SIG-M5 (cell line): Measurements from ENCODE around the gene AASS.

Source experiments
- DNase-seq: peaks from one replicate; lab custom pipeline; 2025; lab: John Stamatoyannopoulos, UW

The AASS gene

DNA sequence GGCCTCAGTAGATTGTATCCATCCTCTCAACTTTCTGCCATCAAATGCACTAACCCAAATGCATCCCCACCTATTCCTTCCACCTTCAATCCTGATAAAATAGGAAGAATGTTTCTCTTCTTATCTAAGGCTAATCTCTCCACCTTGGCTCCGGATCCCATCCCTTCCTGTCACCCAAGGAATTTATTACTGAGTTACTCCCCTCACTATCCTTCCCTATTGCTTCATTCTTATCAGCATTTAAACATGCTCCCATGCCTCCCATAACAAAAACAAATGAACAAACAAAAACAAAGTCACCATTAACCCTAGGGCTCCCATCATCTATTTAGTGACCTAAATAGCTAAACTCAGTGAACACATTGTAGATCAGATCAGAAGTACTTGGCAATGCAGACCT, 25.3 kb downstream of the AASS start:
- DNase-seq, result no peak

DNA sequence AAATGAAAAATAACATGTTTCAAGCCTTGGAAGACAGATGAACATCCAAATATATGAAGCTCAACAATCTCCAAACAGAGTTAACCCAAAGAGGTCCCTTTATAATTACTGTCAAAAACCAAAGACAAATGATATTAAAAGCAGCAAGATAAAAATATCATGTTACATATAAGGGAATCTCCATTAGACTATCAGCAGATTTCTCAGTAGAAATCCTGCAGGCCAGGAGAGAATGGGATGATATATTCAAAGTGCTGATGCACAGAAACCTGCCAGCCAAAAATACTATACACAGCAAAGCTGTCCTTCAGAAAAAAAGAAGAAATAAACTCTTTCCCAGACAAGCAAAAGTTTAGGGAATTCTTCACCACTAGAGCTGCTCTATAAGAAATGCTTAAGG, 41.0 kb downstream of the AASS start:
- DNase-seq, result no peak

- DNase-seq, result no peak
Measured at GRCh38 chr7:122100021-122100420, 44.0 kb downstream of the AASS start.

- DNase-seq, result no peak
Measured at GRCh38 chr7:122095642-122096041, 48.4 kb downstream of the AASS start.

DNA sequence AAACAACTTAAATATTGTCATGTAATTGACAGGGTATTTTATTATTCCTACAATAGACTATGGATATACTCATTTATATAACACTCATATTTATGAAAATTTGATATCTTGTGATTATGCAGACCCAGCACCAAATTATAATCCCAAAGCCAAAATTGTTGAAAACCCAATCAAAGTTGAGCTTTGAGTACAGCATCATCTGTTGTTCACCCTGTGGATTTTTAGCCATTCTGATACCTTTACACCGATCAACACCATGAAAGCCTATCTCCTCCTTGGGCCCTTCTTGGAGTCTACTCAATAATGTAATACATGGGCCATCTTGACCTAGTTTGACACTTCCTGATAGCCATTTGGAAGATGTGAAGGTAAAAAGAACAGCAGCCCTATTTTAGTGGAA, 49.5 kb downstream of the AASS start:
- DNase-seq, result no peak

- DNase-seq, result peak; percentile 16
Measured at GRCh38 chr7:122092964-122093797, 50.9 kb downstream of the AASS start.

DNA sequence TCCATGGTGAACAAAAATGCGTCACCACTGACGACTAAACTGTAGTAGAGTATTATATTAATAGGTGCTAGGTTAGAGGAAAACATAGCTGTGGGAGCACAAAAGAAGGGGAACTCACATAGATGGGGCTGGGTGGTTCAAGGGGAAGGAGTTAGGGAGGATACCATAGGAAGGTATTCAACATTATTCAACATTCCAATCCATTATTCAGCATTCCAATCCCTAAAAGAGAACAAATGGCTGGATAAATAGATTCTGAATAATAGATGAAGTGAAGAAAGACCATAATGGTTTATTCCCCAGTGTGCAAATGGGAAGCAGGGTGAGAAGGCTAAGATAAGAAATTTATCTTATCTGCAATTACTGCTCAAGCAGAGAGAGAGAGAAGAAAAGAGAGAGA, 61.4 kb downstream of the AASS start:
- no peak for DNase-seq

DNA sequence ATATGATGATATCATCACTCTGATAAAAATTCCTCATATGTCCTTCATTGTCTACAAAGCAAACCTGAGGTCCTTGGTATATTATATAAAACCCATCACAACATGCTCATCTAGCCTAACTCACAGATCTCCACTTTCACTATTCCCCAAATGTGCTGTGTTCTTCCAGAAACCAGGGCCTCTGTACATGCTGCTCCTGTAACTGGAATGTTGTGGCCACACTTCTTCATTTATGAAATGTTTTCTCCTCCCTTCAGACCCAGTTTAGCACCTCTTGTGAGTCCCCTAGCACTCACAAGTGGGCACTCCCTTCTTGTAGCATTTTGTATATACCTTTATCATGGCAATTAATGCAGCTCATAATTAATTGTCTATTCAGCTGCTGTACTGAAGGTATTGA, 61.9 kb downstream of the AASS start:
- no peak for DNase-seq

DNA sequence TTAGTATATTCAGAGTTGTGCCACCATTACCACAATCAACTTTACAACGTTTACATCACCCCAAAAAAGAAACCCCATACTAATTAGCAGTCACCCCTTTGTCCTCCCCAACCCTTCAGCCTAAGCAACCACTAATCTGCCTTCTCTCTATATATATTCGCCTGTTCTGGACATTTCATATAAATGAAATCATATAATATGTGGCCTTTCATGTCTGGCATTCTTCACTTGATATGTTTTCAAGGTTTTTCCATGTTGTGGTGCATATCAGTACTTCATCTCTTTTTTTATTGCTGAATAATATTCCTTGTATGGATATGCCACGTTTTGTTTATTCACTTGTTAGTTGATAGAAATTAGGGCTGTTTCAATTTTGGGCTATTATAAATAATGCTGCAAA, 70.4 kb downstream of the AASS start:
- no peak for DNase-seq

DNA sequence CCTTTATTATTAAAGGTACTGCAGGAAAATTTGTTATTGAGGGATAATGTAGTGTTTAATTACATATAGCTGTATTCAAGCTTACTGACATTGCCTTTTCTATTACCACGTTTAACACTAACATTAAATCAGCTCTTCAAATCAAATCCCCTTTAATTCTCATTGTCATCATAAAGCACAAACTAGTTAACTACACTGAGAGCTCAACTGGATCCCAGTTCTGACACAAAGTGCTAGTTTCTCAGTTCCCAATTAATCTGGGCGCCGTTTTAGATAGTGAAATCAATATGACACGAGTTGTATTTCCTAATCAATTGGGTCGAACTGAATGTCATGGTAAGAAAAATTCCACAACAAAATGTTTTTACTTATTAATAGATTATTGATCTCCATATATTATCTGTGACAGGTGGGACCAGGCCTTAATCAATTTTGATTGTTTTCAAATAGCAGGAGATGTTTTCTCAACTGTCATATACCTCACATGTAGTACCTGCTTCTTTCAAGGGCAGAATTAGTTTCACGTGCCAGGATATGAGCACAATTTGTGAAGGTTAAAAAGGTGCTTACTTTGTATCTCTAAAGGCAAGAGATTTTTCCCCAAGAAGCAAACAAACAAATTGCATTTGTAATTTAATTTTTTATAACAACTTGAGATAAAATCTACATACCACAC, 71.0 kb downstream of the AASS start:
- no peak for DNase-seq

DNA sequence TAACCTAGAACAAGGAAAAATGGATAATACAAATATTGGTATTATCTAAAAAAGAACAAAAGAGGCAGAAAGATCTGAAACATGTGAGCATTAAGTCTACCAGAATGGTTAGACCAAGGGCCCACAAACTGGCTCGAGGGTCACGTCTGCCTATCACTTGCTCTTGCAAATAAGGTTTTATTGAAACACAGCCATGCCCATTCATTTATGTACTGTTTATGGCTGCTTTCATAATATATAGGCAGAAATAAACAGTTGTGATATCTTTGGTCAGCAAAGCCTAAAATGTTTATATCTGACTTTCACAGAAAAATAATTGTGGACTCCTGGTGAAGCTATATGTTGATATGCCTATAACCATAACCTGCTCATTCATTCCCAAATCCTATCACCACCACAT, 71.8 kb downstream of the AASS start:
- DNase-seq, result no peak

DNA sequence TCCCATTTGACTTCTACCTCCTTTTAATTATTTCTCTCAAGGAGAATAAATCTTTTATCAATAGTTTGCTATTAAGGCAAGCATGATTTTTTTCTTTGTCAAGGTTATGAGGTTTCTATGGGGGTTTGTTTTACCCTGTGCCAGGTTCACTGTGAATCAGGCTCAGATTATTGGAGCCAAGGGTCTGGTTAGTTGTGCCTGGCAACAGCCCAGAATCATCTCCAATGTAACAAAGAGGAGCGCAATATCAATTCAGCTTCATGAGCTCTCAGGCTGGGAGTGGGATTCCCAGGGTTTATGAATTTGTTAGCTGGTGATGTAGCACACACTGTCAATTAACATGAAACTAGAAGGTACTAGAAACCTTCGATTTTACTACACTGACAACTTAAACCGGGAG, 73.2 kb downstream of the AASS start:
- no peak for DNase-seq

GRCh38 chr7:122070062-122070461, 74.0 kb downstream of the AASS start:
- DNase-seq, result no peak

DNA sequence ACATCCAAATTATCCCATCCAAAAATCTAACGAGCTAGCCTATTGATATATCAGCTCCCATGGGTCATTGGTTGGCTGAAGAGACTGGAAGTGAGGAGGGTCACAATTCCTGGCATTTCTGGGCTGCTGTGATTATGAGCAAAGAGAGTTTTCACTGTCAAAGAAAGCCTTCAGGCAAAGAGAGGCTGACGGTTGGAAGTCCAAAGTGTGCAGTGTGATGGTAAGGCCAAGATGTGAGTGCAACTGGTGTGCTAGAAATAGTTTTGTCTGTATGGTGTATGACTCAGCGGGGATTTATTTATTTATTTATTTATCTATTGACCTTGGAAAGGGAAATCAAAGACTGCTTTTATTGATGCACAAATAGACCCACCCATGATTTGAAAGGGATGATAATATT, 75.0 kb downstream of the AASS start:
- DNase-seq, result no peak

DNA sequence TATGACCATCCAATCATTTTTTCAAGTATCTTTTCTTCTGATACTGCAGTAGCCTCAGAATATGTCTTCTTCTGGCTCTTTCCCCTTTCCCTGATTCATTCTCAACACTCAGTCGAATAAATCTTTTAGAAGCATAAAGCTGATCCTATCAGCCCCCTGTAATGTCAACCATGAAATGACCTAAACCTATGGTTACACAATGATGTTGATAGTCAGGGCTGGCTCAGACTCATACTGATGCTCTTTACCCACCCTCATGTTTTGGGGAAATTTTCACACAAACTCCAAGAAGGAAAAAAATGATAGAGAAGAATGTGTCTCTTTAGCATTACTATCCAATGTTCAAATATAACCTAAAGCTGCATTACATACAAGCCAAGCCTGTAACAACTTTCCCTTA, 76.0 kb downstream of the AASS start:
- no peak for DNase-seq

DNA sequence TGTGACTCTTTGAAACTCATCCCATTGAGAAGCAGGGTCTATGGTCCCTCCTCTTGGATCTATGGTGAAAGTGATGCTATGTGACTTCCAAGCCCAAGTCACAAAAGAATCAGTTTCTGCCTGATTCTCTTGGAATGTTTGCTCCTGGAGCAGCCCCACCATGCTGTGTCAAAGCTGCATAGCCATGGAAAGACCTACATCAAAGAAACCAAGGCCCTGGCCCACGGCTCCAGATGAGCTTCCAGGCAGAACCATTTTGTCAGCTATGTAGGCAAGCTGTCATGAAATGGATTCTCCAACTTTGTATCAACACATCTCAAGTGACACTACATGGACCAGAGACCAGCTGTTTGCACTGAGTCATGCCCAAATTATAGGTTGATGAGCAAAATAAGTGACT, 77.0 kb downstream of the AASS start:
- no peak for DNase-seq

GRCh38 chr7:122064971-122065370, 79.1 kb downstream of the AASS start:
- DNase-seq, result no peak

- DNase-seq, result no peak
Measured at GRCh38 chr7:122063146-122063545, 80.9 kb downstream of the AASS start.

GRCh38 chr7:122059542-122059941, 84.5 kb downstream of the AASS start:
- no peak for DNase-seq

DNA sequence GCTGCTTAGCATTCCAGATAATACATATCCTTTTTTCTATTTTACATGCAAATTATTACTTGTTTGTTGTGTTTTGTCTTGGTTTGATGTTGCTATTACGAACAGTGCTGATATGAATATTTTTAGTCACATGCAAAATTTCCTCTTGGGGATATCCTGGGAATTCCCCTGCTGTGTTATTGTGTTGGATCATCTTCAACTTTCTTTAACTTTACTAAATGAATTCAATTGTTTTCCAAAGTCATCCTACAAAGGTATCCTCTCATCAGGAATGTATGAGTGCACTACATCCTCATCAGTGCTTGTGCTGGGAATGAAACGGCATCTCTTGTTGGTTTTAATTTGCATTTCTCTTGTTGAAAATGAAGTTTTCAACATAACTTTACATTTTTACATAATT, 87.1 kb downstream of the AASS start:
- no peak for DNase-seq

- DNase-seq, result no peak
Measured at GRCh38 chr7:122055073-122055472, 89.0 kb downstream of the AASS start.

DNA sequence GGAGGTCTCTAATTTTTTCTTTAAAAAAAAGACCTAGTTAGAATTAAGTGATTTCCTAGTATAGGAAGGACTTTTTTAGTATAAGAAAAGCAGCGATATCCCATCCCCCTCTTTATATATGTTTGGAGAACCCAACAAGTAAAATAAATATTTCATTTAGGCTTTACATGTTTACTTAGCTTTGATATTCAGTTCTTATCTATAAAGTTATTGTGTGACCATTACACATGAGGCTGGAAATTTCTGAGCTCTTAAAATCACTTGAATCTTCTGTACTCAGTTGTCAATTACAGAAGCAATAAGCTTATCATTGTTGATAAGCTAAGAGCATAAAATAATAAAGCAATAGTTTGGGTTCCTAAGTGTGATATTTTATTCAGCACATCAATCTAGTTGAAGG, 89.7 kb downstream of the AASS start:
- DNase-seq, result no peak

DNA sequence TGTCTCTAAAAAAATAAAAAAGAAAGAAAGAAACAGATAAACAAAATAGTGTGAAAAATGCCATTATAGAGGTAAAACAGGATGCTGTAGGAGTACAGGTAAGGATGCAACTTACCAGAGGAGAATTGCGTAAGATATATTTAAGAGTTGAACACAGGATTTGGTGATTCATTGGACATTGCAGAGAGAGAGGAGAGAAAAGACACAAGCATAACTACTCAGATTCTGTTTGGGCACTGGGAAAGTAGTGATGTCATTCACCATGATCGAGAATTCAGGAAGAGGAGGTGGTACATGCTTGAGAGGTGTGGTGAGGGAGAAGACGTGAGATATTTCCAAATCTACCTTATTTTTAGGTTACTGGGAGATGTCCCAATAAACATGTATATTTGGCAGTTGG, 97.6 kb downstream of the AASS start:
- DNase-seq, result no peak

DNA sequence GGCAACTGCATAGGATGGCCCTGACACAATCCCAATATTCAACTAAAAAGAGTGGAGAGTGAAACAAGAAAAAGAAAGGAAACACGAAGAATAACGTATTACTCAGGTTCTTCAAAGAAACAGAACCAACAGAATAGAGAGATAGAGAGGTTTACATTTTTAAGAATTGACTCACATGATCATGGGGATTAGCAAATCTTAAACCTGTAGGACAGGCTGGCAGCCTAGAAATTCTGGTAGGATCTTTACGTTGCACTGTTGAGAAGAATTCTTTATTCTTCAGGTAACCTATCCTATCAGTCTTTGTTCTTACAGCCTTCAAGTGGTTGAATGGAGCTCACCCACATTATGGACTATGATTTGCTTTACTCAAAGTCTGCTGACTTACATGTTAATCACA, 103.9 kb downstream of the AASS start:
- no peak for DNase-seq
